Mesothelial cell of epicardium (in vitro differentiated cells): Measurements from ENCODE around the gene CENPT. TPM values are rescaled to one million over a fixed set of nuclear protein-coding genes. Genes with fewer than 3 reads are reported as not detected.

Source experiments
- DNase-seq, 2 experiments: peaks; one replicate each; pipeline ENCODE4 v3.0.0; 2021; ENCODE audit warnings: low spot score in 2 of 2; ENCODE audit not compliant: unreplicated experiment in 2 of 2
- H3K27ac Mint-ChIP-seq: 2 replicates; pipeline ENCODE4 v1.8.0; 2021; ENCODE audit warnings: mixed read lengths
- H3K27me3 Mint-ChIP-seq: 2 replicates; pipeline ENCODE4 v1.8.0; 2021; ENCODE audit warnings: low read depth, mixed read lengths
- H3K36me3 Mint-ChIP-seq: 2 replicates; pipeline ENCODE4 v1.8.0; 2021; ENCODE audit warnings: mixed read lengths
- H3K4me1 Mint-ChIP-seq: 2 replicates; pipeline ENCODE4 v1.8.0; 2021; ENCODE audit warnings: mixed read lengths
- H3K4me3 Mint-ChIP-seq: 2 replicates; pipeline ENCODE4 v1.8.0; 2021; ENCODE audit warnings: mild to moderate bottlenecking, moderate library complexity, mixed read lengths
- H3K9me3 Mint-ChIP-seq: 2 replicates; pipeline ENCODE4 v1.8.0; 2021; ENCODE audit warnings: mixed read lengths
- CTCF ChIP-seq: fragments of 200-600 bp; sonication (generic); IDR thresholded peaks from one replicate; pipeline ENCODE4 v1.5.0; 2021; ENCODE audit warnings: antibody characterized with exemption; ENCODE audit not compliant: unreplicated experiment
- total RNA-seq: library from RNA; stranded (reverse); gene quantifications from 3 replicates; pipeline ENCODE4 v1.2.1, GENCODE V29; 2021

CENPT gene
- total RNA-seq, 1 donor from 2014 or later = 73.8 TPM

GRCh38 chr16:67779256-67780014 lies 68.1 kb downstream of the CENPT start:
- no peak overlapping the region for H3K27ac Mint-ChIP-seq
- H3K4me1 Mint-ChIP-seq = no peaks in the 10 kb centered on the region
- peaks cover 13% of the 10 kb centered on the region for H3K36me3 Mint-ChIP-seq
- H3K27me3 Mint-ChIP-seq = no peaks in the 10 kb centered on the region
- TF ChIP-seq CTCF = no peak
- DNase-seq = no peak
- H3K9me3 Mint-ChIP-seq = no peaks in the 10 kb centered on the region
- no peak overlapping the region for H3K4me3 Mint-ChIP-seq

Other genes starting within 250 kb of the CENPT start
- 6.7 to 10.2 TPM (median 8.0 TPM) in 3 replicates for gene CARMIL2, start 202.5 kb downstream of the CENPT start, total RNA-seq
- gene ACD, start 187.4 kb downstream of the CENPT start, total RNA-seq = 24.5 to 27.9 TPM (median 25.8 TPM) in 3 replicates
- gene PARD6A, start 186.7 kb downstream of the CENPT start, total RNA-seq = 1.9 to 2.2 TPM (median 1.9 TPM) in 3 replicates
- gene ENKD1, start 180.9 kb downstream of the CENPT start, total RNA-seq = 11.7 to 13.0 TPM (median 12.8 TPM) in 3 replicates
- gene C16orf86, start 180.9 kb downstream of the CENPT start, total RNA-seq = 1.2 to 2.0 TPM (median 1.8 TPM) in 3 replicates
- 22.8 to 27.0 TPM (median 26.1 TPM) in 3 replicates for gene GFOD2, start 128.4 kb downstream of the CENPT start, total RNA-seq
- 24.0 to 26.8 TPM (median 24.5 TPM) in 3 replicates for gene RANBP10, start 41.1 kb downstream of the CENPT start, total RNA-seq
- 4.4 to 4.8 TPM (median 4.4 TPM) in 3 replicates for gene TSNAXIP1, start 40.8 kb downstream of the CENPT start, total RNA-seq
- 27.6 to 28.6 TPM (median 28.1 TPM) in 3 replicates for gene THAP11, start 5.4 kb downstream of the CENPT start, total RNA-seq
- 130 to 141 TPM (median 132 TPM) in 3 replicates for gene NUTF2, start 760 bp downstream of the CENPT start, total RNA-seq
- 71.7 to 83.4 TPM (median 80.2 TPM) in 3 replicates for gene EDC4, start 25.4 kb upstream of the CENPT start, total RNA-seq
- 0.66 to 0.99 TPM in 2 of 3 replicates, not detected in the other for gene NRN1L, start 37.2 kb upstream of the CENPT start, total RNA-seq
- 41.5 to 44.5 TPM (median 43.3 TPM) in 3 replicates for gene PSKH1, start 45.6 kb upstream of the CENPT start, total RNA-seq
- 1.00 to 1.5 TPM (median 1.4 TPM) in 3 replicates for gene CTRL, start 84.2 kb upstream of the CENPT start, total RNA-seq
- 14.0 to 17.2 TPM (median 16.7 TPM) in 3 replicates for gene PSMB10, start 89.2 kb upstream of the CENPT start, total RNA-seq
- 68.5 to 73.8 TPM (median 68.8 TPM) in 3 replicates for gene LCAT, start 96.4 kb upstream of the CENPT start, total RNA-seq
- 129 to 155 TPM (median 140 TPM) in 3 replicates for gene SLC12A4, start 120.9 kb upstream of the CENPT start, total RNA-seq
- gene DPEP3, start 132.8 kb upstream of the CENPT start, total RNA-seq = not detected in 3 replicates
- gene DPEP2, start 151.8 kb upstream of the CENPT start, total RNA-seq = not detected in 3 replicates
- gene DPEP2NB, start 168.2 kb upstream of the CENPT start, total RNA-seq = not detected in 3 replicates
- gene DDX28, start 175.5 kb upstream of the CENPT start, total RNA-seq = 11.8 to 12.5 TPM (median 11.9 TPM) in 3 replicates
- gene DUS2, start 175.6 kb upstream of the CENPT start, total RNA-seq = 18.1 to 20.8 TPM (median 19.4 TPM) in 3 replicates
- 47.3 to 51.8 TPM (median 51.3 TPM) in 3 replicates for gene NFATC3, start 237.7 kb upstream of the CENPT start, total RNA-seq